ENCODE results near the gene TEN1. TPM values are rescaled to one million over a fixed set of nuclear protein-coding genes. Genes with fewer than 3 reads are reported as not detected.

TEN1 gene
- total and polyA plus RNA-seq, 2 of the 13 experiments (the other 11 are each of a cell fraction or from before 2014, with no cell fraction given): 18.0 to 21.3 TPM

GRCh38 chr17:76032073-76032779 lies 53.2 kb downstream of the TEN1 start (continued):
- TF ChIP-seq ZNF740 (CRISPR knock-in tag; IDR thresholded peaks at IDR 0.05) (no peak), LRRFIP1 (CRISPR knock-in tag; conservative IDR thresholded peaks at IDR 0.05) (no peak), ZNF318 (CRISPR knock-in tag; IDR thresholded peaks at IDR 0.05) (no peak), HDAC6 (IDR thresholded peaks at IDR 0.05; ENCODE audit: low read depth, low read length) (no peak), ATF6 (CRISPR knock-in tag; conservative IDR thresholded peaks at IDR 0.05) (0 out of 2 replicates have a peak, but pooled peaks have one; percentile 25), MED13 (CRISPR knock-in tag; IDR thresholded peaks at IDR 0.05) (0 out of 2 replicates have a peak, but pooled peaks have one; percentile 10), ZBTB43 (CRISPR knock-in tag; conservative IDR thresholded peaks at IDR 0.05) (peak; percentile 58; the same call in 1 of the 2 replicates), MEIS1 (CRISPR knock-in tag; IDR thresholded peaks at IDR 0.05; ENCODE audit: borderline replicate concordance) (0 out of 2 replicates have a peak, but pooled peaks have one; percentile 30), ZNF256 (CRISPR knock-in tag; conservative IDR thresholded peaks at IDR 0.05) (peak; percentile 57; the same call in 1 of the 2 replicates), ZNF367 (CRISPR knock-in tag; IDR thresholded peaks at IDR 0.05; ENCODE audit: borderline replicate concordance) (0 out of 2 replicates have a peak, but pooled peaks have one; percentile 15), REPIN1 (CRISPR knock-in tag; IDR thresholded peaks at IDR 0.05; ENCODE audit: borderline replicate concordance, low read depth) (no peak), EEA1 (CRISPR knock-in tag; IDR thresholded peaks at IDR 0.05; ENCODE audit: borderline replicate concordance) (no peak), IKZF4 (CRISPR knock-in tag; IDR thresholded peaks at IDR 0.05; ENCODE audit: borderline replicate concordance, low read depth, not compliant biosample characterization) (no peak)

Measured in HepG2 (cell line).